Stimulated activated CD4-positive, alpha-beta T cell treated with anti-CD3 and anti-CD28 coated beads, Interleukin-12 subunit alpha, Interleukin-12 subunit beta, amount 100 ng/mL, for 48 hours (primary cell): ENCODE data around the gene FBLN1.

ENCODE experiments used
- DNase-seq, 3 donors: peaks; one replicate each; pipeline ENCODE4 v3.0.0-alpha.2; 2020; ENCODE audit warnings: low read depth in 2 of 3, low spot score in 1 of 3

FBLN1 gene

GRCh38 chr22:45503816-45504372, 1.2 kb downstream of the FBLN1 start:
- DNase-seq, result no peak

DNA sequence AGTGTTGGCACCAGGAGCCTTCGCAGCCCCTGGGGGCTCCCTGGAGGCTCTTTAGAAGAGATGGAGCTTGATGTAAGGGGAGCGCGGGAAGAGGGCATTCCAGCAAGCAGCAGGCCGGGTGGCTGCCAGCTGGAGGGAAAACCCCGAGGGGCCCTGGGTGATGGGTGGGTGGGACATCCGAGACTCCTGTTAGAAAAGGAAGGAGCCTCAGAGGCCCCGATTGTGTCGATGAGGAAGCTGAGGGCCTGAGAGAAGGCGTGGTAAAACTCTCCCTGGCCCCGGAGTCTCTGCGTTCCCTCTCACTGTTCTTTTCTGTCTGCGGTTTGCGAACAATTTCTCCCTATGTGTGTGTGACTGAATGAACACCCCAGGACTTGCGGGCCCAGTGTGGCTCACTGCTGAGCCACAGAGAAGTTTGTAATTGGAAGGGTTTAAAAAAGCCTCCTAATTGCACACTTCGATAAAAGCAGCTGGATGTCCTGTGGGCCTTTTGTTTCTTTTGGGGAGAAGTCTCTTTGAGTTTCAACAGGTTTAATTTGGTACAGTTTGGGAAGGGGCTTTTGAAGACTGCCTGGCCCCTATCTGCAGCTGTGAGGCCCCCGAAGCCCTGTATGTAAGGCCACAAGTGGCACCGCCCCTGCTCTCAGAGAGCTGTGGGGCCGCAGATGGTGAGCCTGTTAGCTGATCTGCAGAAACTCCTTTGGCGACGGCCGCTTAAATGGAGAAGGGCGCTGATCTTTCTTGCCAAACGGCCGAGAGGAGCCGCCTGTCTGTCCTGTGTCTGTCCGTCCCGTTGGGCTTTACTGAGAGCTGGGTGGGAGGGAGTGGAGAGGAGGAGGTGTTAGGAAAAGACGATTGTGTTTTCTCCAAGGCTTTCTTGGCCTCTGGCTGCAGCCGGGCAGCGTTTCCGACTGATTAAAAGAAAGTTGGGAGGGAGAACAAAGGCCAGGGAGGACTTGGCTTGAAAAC, 2.0 kb downstream of the FBLN1 start:
- DNase-seq, result peak in 1 of 3 donors; percentile 3

DNA sequence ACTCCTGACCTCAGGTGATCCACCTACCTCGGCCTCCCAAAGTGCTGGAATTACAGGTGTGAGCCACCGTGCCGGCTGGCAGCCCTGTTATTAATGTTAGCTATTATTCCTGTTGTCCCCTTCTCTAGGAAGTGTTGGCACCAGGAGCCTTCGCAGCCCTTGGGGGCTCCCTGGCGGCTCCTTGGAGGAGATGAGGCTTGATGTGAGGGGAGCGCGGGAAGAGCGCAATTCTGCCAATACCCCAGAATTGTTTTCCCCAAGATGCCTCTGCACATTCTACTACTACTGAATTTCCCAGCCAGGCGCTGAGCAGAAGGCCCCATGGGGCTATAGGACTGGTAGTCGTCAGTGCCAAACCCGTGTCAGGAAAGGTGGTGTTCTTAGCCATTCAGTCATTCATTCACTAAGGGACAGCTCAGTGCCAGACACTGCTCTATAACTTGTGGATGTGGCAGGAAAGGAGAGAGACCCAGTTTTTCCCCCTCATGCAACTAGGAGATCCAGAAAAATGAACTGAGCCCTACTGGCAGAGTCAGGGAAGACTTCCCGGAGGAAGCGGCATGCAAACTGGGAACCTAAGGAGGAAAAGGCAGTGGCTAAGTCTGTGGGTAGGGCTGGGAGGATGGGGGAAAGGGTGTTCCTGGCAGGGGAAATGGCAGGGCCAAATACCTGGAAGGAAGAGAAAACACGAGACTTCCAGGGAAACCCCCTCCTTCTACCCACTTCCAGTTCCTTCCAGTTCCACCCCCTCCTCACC, 3.5 kb downstream of the FBLN1 start:
- DNase-seq, result no peak

- DNase-seq, result no peak
Observed at GRCh38 chr22:45506816-45507360, 4.2 kb downstream of the FBLN1 start.

- DNase-seq, result no peak
Observed at GRCh38 chr22:45507798-45508197, 5.1 kb downstream of the FBLN1 start.

DNA sequence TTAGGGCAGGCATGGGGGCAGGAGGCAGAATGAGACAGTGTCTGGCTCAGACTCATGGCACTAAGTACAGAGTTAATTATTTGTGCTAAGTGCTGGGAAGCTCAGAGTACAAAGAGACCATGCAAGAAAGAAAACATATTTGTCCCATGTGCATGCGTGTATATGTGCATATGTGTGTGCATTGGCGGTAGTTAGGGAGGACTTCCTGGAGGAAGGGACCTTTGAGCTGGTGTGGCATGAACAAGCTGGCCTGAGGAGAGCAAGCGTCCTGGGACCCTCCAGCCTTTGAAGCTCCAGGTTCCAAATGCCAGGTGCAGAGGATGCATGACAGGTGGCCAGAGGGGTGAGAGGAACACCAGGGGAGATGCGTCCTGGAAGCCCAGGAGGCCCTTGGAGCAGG, 6.1 kb downstream of the FBLN1 start:
- no peak for DNase-seq

DNA sequence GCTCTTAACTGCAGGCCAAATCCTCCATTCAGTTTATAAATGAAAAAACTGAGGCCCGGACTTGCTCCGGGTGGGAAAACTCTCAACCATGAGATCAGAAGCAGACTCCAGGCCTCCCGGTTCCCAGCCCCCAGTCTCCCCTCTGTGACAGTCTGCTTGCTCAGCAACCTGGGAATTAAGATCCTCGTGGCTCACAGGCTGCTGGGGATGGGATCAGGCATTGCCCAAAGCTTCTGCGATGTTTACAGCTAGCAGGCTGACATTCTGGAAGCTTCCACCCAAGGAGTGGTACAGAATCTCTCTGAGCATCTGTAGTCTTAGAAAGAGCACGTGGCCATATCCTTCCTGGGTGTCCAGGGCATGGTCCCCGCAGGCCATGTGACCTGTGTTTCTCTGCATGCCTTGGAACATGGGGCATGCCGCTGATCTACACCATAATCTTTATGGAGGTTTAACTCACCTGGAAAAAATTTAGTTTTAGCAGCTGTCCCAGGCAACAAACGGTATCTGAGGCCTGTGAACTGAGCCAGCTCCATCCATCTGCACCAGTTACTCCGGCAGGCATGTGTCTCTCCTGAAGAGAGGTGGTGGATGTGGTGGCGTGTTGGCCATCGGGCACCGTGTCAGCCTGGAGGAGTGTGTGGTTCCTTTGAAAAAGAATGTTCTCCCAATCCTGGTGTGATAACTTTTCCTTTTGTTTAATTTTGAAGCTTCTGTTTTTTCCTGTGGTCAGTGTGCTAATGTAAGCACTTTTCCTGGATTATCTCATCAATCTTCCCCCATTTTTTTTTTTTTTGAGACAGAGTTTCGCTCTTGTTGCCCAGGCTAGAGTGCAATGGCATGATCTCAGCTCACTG, 7.9 kb downstream of the FBLN1 start:
- DNase-seq, result no peak

GRCh38 chr22:45511847-45512261, 9.2 kb downstream of the FBLN1 start:
- DNase-seq, result no peak

DNA sequence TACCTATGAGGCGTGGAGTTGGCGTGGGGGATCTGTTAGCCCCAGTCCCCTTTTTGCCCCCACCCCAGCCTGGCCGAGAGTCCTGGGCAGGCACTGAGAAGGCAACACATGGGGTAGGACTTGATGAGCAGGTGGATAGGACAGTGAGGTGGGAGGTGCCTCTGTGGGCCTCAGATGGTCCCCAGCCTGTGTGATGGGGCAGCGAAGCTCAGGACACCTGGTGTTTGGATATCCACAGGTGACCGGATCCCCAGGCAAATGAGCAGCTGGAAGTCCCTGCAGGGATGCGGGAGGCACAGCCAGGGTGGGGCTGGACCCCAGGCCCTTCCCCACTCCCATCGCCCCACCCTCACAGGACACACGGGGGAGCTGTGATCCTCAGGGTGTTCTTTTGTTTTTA, 9.7 kb downstream of the FBLN1 start:
- DNase-seq, result no peak

GRCh38 chr22:45515676-45516075, 13.0 kb downstream of the FBLN1 start:
- no peak for DNase-seq

GRCh38 chr22:45516163-45516562, 13.5 kb downstream of the FBLN1 start:
- DNase-seq, result no peak

DNA sequence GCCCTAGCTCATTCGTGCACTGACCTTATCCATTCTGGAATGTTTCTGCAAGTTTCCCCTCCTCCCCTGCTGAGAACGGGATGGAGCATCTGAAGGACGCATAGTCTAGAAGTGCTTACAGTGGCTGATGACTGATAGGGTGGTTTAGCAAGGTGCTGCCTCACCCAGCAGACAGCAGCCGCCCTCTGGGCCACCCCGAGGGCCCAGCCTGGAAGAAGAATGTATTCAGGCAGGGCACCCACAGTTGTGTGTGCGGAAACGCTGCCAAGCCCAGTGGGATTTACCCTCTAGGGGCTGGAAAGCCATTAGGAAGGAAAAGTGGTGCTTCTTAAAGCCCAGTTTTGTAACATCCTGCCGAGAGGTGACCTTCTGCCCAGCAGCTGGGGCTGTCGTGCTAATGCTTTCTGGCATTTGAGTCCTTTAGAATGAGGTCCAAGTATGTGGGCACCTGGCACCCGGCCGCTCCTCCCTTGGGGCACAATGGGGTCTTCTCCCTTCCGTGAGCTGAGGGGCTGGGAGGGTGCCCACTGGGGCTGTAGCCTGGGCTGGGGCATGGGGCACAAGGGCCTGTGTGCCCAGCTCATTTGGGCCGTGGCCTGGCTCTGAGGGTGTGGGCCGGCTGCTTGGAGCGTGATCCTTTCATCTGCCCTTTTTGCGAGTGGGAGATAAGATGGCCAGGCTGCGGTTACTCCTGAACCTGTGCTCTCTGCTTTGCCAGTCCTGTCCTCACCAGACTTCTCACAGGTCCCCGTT, 14.4 kb downstream of the FBLN1 start:
- DNase-seq, result no peak

- no peak for DNase-seq
Observed at GRCh38 chr22:45518136-45518535, 15.5 kb downstream of the FBLN1 start.

GRCh38 chr22:45518580-45518991, 15.9 kb downstream of the FBLN1 start:
- DNase-seq, result no peak

- DNase-seq, result no peak
Observed at GRCh38 chr22:45521178-45521577, 18.5 kb downstream of the FBLN1 start.

GRCh38 chr22:45522462-45522861, 19.8 kb downstream of the FBLN1 start:
- DNase-seq, result no peak

DNA sequence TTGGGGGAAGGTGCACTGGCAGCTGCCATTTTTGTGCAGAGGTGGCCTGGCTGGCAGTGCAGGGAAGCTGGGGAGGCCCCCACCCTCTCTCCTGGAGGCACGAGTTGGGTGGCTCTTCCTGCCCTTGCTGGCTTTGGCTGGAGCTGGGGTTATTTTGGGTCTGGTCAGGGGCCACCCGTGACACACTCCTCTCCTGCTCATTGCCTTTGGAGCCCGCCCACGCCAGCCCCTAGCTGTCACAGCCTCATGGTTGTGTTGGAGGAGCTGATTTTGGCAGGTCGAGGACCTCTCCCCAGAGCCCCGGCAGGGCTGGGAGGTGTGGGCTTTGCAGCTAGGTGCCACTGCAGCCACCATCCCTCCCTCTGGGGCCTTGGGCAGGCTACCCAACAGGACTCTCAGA, 21.5 kb downstream of the FBLN1 start:
- DNase-seq, result no peak

GRCh38 chr22:45524966-45525365, 22.3 kb downstream of the FBLN1 start:
- no peak for DNase-seq

DNA sequence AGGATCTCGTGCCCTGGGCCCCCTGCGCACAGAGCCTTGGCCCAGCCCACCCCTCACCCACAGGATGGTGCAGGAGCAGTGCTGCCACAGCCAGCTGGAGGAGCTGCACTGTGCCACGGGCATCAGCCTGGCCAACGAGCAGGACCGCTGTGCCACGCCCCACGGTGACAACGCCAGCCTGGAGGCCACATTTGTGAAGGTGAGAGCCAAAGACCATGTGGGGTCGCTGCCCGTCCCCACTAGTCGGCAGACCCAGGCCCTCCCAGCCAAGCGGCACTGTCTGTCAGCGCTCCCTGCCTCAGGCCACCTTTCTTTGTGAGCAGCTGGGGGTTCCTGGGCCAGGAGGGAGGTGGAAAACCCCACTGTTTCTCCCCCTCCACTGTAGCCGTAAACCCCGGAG, 22.8 kb downstream of the FBLN1 start:
- no peak for DNase-seq

DNA sequence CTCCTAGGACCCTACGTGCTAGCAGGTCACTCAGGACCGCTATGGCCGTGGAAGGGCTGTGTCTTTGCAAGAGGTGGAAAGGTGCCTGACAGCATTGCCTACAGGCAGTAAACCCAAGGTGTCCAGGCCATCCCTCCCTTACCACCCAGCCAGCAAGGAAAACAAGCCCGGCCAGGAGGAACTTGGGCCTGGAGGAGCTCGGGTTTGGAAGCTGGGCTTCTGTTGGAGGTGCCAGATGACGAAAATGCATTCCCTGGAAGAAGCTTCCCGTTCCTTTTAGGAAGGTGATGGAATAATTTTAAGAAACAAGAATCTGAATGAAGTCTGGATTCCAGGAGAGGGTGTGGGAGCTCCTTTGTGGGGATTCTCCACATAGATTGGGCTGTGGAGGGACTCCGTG, 23.6 kb downstream of the FBLN1 start:
- no peak for DNase-seq
